Posterior vena cava (tissue), 2 donors: ENCODE results near the gene COX19. TPM values are rescaled to one million over a fixed set of nuclear protein-coding genes. Genes with fewer than 3 reads are reported as not detected.
"Not testable (repeated sequence)": the region's sequence is repeated elsewhere in the genome, so short reads cannot be mapped to it uniquely, and the experiment has no call there.

ENCODE experiments used
- DNase-seq: peaks from one replicate; pipeline ENCODE4 v3.0.0-alpha.2; 2020; ENCODE audit warnings: low spot score
- intact Hi-C, 2 donors: fragments of 100-400 bp; cut with DNase I; formaldehyde crosslinking; loops; one replicate each; pipeline versions ENCODE4 v1.14.1 to v1.14.2; 2022 to 2023
- total RNA-seq, 2 donors: library from RNA; stranded (reverse); fragmentation: NEBNext Ultra II Directional; extraction: Animal tissue kit (Norgen Biotek cat#: 25700); gene quantifications; one replicate each; pipeline ENCODE4 v1.2.1, GENCODE V29; 2021
- donor health status: DM: yes; HTN: yes; CAD: no.
- donor health status: DM: yes; HTN: yes; CAD: no.

The COX19 gene
- total RNA-seq, 2 donors from 2014 or later, result 5.9 to 8.4 TPM

GRCh38 chr7:936386-937054 is 38.8 kb downstream of the COX19 start:
- intact Hi-C loops, result no loop called here
- peak; percentile 76 for DNase-seq

DNA sequence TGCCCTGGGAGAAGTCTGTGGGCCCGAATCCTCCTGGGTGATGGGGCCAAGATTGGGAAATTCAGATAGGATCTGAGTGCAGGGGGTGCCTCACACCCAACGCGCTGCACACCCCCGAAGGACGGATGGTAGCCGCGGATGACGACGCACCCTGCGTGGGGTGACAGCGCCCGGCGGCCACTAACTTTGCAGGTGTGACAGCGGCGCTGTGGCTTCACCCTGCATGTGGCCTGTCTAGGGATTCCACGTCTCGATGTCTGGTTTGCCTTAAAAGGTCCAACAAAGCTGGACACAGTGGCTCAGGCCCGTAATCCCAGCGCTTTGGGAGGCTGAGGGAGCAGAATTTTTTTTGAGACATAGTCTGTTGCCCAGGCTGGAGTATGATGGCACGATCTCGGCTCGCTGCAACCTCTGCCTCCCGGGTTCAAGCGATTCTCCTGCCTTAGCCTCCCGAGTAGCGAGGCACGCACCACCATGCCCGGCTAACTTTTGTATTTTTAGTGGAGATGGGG is 39.4 kb downstream of the COX19 start:
- DNase-seq, result no peak
- intact Hi-C loops, result no loop called here

DNA sequence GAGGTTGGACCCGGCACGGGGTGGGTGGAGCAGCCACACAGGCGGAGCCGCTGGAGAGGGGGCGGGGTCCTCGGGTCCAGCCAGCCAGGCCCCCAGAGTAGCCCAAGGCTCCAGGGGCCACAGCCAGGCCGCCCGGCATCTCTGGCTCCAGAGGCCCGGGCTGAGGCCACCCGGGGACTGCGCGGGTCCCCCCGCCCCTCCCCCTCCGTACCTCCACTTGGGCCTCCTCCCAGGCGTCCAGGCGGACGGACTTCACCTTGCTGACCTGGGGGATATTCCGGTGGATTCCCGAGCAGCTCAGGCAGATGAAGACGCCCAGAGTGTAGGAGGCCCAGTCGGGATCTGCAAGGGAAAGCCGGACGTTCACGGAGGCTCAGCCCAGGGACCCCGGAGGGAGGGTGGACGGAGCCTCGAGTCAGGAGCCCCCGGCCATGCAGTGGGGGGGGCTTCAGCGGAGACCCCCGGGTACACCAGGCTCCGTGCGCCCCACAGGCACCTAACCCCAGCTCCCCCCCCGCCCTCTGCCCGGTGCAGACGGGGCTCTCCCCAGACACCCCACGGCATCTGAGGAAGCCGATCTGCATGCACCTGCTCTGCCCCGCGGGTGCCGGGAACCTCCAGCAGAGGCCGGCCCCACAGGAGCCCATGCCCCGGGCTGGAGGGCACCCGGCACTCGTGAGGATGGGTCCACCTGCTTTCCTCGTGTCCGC is 40.0 kb downstream of the COX19 start:
- DNase-seq, result peak; percentile 74

DNA sequence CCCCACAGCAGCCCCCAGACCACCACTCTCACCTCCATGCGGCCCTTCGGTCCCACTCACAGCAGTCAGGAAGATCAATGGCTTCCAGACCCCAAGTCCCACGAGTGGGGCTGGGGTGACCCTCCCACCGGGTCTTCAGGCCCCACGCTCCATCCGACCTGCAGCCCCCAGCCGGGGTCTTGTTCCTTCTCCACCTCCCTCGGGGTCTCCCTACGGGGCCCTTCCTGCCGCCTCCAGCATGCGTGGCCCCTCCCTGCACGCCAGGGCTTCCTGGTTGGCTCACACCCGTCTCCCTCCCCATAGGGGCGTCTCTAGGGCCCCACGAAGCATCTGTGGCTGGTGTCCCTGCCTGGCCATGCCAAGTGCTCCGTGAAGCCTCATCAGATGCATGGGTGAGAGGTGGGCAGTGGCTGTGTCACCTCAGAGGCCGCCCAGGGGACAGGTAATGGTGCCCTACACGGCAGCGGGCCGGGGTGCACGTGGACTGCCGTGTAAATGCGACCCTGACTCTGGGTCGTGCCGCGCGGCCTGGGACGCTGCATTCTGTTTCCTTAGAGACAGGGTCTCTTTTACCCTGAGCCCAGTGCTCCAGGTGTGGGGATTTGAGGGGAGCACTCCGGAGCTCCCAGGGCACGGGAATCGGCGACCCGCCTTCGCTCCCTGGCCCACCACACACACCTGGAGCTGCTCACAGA is 40.7 kb downstream of the COX19 start:
- DNase-seq, result peak; percentile 62
- intact Hi-C loops, result no loop called here

More for the DNA sequence above, 40.0 kb downstream of the COX19 start:
- intact Hi-C loops, result no loop called here

- intact Hi-C loops, result no loop called here
- DNase-seq, result peak; percentile 69
Measured at GRCh38 chr7:932651-932975, 42.7 kb downstream of the COX19 start.

- peak; percentile 64 for DNase-seq
- intact Hi-C loops, result no loop called here
Measured at GRCh38 chr7:931871-932650, 43.3 kb downstream of the COX19 start.

DNA sequence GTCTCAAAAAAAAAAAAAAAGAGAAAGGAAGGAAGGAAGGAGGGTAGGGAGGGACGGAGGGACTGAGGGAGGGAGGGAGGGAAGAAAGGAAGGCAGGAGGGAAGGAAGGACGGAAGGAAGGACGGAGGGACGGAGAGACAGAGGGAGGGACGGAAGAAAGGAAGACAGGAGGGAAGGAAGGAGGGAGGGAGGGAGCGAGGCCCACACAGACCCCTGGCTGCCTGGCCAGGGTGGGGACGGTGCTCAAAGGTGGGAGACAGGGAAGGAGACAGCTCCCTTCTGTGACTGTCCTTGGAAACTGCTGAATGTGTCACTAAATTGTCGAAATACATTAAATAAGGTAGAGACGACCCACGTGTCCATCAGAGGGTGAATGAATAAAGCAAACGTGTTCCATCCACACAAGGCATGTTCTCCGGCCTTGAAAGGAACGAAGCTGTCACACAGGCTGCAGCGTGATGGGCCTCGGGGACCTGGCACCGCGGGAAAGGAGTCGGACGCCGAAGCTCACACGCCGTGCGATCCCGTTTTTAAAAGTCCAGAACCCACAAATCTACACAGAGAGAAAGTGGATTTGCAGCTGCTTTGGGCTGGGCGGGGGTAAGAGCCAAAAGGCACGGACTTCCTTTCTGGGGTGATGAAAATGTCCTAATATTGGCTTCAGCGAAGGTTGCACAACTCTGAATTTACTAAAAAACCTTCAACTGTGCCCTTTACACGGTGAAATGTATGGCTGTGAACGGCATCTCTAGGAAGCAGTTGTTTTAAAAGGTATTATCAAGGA is 44.2 kb downstream of the COX19 start:
- peak; percentile 59 for DNase-seq
- intact Hi-C loops, result no loop called here

GRCh38 chr7:929311-929711 is 46.0 kb downstream of the COX19 start:
- intact Hi-C loops, result no loop called here
- peak; percentile 73 for DNase-seq

GRCh38 chr7:927031-927671 is 48.2 kb downstream of the COX19 start:
- peak; percentile 70 for DNase-seq
- intact Hi-C loops, result no loop called here

DNA sequence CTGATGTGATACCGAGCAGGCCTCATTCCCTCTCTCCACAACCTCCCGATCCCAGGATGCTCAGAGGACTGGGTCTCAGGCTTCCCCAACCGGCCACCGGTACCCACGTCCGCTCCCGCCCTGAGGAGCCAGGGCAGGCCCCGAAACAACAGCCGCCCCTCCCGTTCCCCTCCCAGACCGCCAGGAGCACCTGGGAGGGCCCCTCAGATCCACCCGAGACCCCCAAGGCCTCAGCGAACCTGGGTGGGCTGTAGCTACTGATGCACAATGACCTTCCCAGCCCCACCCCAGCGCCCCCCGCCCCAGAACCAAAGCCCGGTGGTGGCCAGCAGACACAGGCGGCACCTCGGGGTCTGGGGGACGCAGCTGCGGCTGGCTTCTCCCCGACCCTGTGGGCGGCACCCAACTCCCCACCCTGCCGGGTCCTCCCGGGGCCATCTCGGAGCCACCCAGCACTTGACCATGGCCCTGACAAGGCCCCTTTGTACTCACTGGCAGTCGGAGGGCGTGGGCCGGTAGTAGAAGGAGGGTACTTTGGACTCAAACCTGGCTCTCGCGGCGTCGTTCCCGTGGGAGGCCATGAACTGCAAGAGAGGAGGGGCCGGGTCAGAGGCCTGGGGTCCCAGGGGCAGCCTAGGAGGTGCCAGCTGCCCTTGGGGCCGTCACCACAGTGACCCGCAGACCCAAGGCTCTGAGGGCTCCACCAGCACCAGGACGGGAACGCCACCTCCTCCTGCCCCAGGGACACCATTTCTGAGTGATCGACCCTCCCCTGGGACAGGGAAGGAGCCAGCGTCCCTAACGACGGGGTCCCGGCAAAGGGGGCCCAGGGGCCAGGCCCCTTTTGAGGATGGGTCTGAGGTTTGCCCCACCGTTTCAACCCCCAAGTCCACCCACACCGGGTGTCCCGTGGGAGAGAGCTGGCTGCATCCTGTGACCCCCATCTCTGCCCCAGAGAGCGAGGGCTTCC is 49.0 kb downstream of the COX19 start:
- intact Hi-C loops, result no loop called here
- DNase-seq, result peak; percentile 77

GRCh38 chr7:925601-926000 is 49.7 kb downstream of the COX19 start:
- intact Hi-C loops, result no loop called here
- peak; percentile 85 for DNase-seq

- peak; percentile 83 for DNase-seq
- intact Hi-C loops, result no loop called here
Measured at GRCh38 chr7:924541-925231, 50.7 kb downstream of the COX19 start.

DNA sequence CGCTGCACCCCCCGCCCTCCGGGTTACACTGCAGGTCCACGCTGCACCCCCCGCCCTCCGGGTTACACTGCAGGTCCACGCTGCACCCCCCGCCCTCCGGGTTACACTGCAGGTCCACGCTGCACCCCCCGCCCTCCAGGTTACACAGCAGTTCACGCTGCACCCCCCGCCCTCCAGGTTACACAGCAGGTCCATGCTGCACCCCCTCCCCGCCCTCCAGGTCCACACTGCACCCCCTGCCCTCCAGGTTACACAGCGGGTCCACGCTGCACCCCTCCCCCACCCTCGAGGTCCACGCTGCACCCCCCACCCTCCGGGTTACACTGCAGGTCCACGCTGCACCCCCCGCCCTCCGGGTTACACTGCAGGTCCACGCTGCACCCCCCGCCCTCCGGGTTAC is 51.3 kb downstream of the COX19 start:
- intact Hi-C loops, result not testable (repeated sequence)
- DNase-seq, result peak; percentile 66

- intact Hi-C loops, result no loop called here
- DNase-seq, result peak; percentile 93
Measured at GRCh38 chr7:923108-924041, 52.0 kb downstream of the COX19 start.

DNA sequence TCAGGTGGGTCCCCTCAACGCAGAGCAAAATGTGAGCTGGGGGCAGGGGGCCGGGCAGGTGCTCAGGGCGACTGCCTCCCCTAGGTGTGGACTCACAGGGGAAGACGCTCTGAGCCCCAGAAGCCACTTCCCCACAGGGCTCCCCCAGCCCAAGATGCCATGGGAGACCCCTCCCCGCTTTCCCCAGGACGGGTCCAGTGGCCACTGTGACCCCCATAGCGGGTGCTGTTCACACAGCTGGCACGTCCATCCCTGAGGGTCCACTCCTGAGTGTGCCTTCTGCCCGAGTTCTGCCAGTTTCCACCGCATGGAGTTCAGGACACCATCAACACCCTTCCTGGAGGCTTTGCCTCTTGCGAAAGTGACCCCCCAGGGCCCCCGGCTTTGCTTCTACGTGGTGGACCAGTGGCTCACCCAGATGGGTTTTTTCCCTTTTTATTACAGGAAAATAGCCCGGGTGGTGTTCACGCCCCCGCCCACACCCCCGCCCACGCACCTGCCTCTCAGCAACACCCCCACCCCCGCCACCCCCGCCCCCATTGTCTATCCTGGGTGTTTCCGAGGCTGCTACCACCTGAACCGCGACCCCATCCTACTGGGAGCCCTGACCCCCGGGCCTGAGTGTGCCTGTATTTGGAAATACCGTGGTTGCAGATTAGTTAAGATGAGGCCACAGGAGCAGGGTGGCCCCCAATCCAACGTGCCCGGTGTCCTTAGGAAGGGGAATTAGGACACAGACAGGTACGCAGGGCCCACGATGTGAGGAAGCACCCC is 52.8 kb downstream of the COX19 start:
- peak; percentile 75 for DNase-seq
- intact Hi-C loops, result no loop called here
